Mammary epithelial cell (primary cell): ENCODE measurements around the gene KCND3.

Source experiments
- EZH2 ChIP-seq: IDR thresholded peaks from 2 replicates; pipeline ENCODE4 v1.6.1; 2012; ENCODE audit warnings: low read length, inconsistent platforms, borderline replicate concordance
- TF ChIP-seq, protein P1 (sequence below), 2 donors: IDR thresholded peaks in 1 of 2; conservative IDR thresholded peaks in 1 of 2; 2 replicates each; pipeline ENCODE4 v1.5.1; 2011 to 2012; ENCODE audit warnings: inconsistent platforms in 2 of 2, low read length in 2 of 2, mild to moderate bottlenecking in 2 of 2, control low read depth in 1 of 2, low read depth in 1 of 2; ENCODE audit not compliant: insufficient read depth in 1 of 2; ENCODE audit errors: extremely low read depth in 1 of 2

DNA sequence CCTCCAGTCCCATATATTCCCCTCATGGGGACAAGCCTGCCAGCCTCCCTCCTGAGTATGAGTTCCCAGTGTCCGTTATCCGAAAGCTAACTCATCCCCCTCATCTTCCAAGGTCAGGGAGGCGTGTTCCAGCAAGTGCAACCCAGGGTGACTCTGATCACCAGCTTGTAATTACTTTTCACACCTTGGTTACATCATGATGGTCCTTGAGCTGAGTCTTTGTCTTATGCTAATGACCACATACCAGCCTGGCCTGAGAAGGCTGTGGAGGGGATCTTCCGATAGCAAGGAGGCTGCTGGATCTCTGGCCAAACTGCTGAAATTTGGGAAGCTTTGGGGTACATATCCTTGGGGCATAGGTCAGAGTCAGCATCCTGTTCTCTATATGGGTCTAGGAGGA, 134.2 kb downstream of the KCND3 start:
- TF ChIP-seq, protein P1, sequence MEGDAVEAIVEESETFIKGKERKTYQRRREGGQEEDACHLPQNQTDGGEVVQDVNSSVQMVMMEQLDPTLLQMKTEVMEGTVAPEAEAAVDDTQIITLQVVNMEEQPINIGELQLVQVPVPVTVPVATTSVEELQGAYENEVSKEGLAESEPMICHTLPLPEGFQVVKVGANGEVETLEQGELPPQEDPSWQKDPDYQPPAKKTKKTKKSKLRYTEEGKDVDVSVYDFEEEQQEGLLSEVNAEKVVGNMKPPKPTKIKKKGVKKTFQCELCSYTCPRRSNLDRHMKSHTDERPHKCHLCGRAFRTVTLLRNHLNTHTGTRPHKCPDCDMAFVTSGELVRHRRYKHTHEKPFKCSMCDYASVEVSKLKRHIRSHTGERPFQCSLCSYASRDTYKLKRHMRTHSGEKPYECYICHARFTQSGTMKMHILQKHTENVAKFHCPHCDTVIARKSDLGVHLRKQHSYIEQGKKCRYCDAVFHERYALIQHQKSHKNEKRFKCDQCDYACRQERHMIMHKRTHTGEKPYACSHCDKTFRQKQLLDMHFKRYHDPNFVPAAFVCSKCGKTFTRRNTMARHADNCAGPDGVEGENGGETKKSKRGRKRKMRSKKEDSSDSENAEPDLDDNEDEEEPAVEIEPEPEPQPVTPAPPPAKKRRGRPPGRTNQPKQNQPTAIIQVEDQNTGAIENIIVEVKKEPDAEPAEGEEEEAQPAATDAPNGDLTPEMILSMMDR (conservative IDR thresholded peaks at IDR 0.05 in 1 of 2, IDR thresholded peaks at IDR 0.05 in 1 of 2; ENCODE audit: extremely low read depth in 1 of 2, insufficient read depth in 1 of 2, low read depth in 1 of 2, low read length in 2 of 2) = no peak
- no peak for TF ChIP-seq EZH2
